OCI-LY1 (cell line): ENCODE results near the gene MYH16.

ENCODE experiments used
- H2AFZ ChIP-seq: fragments of 200-600 bp; sonication (generic), shearing (Covaris generic); 2 replicates; pipeline ENCODE4 v1.6.0; 2014; ENCODE audit warnings: antibody characterized with exemption, mild to moderate bottlenecking, low read length
- H3F3A ChIP-seq: fragments of 200-600 bp; sonication (generic), shearing (Covaris generic); 2 replicates; pipeline ENCODE4 v1.6.0; 2014; ENCODE audit warnings: mild to moderate bottlenecking, antibody characterized with exemption, low read length, moderate library complexity; ENCODE audit not compliant: insufficient read depth
- H3K27ac ChIP-seq: fragments of 200-600 bp; sonication (generic); 2 replicates; pipeline ENCODE4 v1.5.1; 2014; ENCODE audit warnings: low read length, mixed run types, mild to moderate bottlenecking, low read depth; ENCODE audit not compliant: poor library complexity, severe bottlenecking
- H3K27me3 ChIP-seq: fragments of 200-600 bp; sonication (generic); 2 replicates; pipeline ENCODE4 v1.6.0; 2014; ENCODE audit warnings: antibody characterized with exemption, mild to moderate bottlenecking, low read length, moderate library complexity; ENCODE audit not compliant: insufficient read depth
- H3K36me3 ChIP-seq: fragments of 200-600 bp; sonication (generic); 2 replicates; pipeline ENCODE4 v1.6.1; 2014; ENCODE audit warnings: mild to moderate bottlenecking, antibody characterized with exemption, low read length, moderate library complexity, mixed read lengths; ENCODE audit not compliant: insufficient read depth
- H3K4me1 ChIP-seq: fragments of 200-600 bp; sonication (generic); 2 replicates; pipeline ENCODE4 v1.5.1; 2014; ENCODE audit warnings: mild to moderate bottlenecking, low read length, moderate library complexity; ENCODE audit not compliant: insufficient read depth, severe bottlenecking
- H3K4me2 ChIP-seq: fragments of 200-600 bp; sonication (generic), shearing (Covaris generic); 2 replicates; pipeline ENCODE4 v1.6.1; 2014; ENCODE audit warnings: low read length
- H3K4me3 ChIP-seq: fragments of 200-600 bp; sonication (generic); 2 replicates; pipeline ENCODE4 v1.5.1; 2014; ENCODE audit warnings: low read length, low read depth, mild to moderate bottlenecking, mixed read lengths; ENCODE audit not compliant: poor library complexity, severe bottlenecking
- H3K79me2 ChIP-seq: fragments of 200-600 bp; shearing (Covaris generic); 2 replicates; pipeline ENCODE4 v1.6.1; 2016; ENCODE audit warnings: mixed run types, low read length, mixed read lengths; ENCODE audit not compliant: insufficient read depth
- H3K9ac ChIP-seq: fragments of 200-600 bp; sonication (generic), shearing (Covaris generic); 2 replicates; pipeline ENCODE4 v1.6.1; 2014; ENCODE audit warnings: mild to moderate bottlenecking, low read length, mixed read lengths
- H3K9me2 ChIP-seq: fragments of 200-600 bp; sonication (generic), shearing (Covaris generic); 2 replicates; pipeline ENCODE4 v1.6.1; 2014; ENCODE audit warnings: low read depth, mild to moderate bottlenecking, low read length, mixed read lengths
- H3K9me3 ChIP-seq: fragments of 200-600 bp; shearing (Covaris generic); 2 replicates; pipeline ENCODE4 v1.6.1; 2014; ENCODE audit warnings: low read length, mixed read lengths
- H4K20me1 ChIP-seq: fragments of 200-600 bp; sonication (generic), shearing (Covaris generic); 2 replicates; pipeline ENCODE4 v1.6.0; 2016; ENCODE audit warnings: mild to moderate bottlenecking, low read length; ENCODE audit not compliant: insufficient read depth
- EZH2 ChIP-seq: fragments of 200-600 bp; sonication (generic), shearing (Covaris generic); IDR thresholded peaks from 2 replicates; pipeline ENCODE4 v1.8.0; 2017; ENCODE audit warnings: borderline replicate concordance, mixed run types, mild to moderate bottlenecking, antibody characterized with exemption, low read length, moderate library complexity, mixed read lengths
- TF ChIP-seq, protein P1 (sequence below): fragments of 200-600 bp; sonication (generic), shearing (Covaris generic); IDR thresholded peaks from 2 replicates; pipeline ENCODE4 v1.5.1; 2017; ENCODE audit warnings: mild to moderate bottlenecking, antibody characterized with exemption, low read length, moderate library complexity, mixed read lengths

The MYH16 gene

DNA sequence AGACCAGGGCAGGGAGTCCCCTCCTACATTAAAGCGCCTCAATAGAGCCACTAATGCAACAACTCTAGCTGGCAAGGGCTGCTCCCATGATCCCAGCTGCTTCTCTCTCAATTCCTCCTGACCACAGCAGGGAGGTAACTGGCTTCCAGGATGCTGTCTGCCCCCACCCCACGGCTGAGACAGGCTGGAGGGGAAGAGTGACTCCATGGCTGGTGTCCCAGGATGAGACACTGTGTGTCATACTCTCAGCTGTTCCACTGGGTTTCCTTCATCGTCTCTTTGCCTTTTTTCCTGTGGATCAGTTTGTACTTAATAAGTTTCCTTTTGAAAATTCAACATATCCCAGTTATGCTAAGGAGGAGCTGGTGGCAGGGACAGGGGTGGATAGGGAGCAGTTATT lies 27.7 kb upstream of the MYH16 start:
- H3K79me2 ChIP-seq: no peaks in the 10 kb centered on the region
- no peak overlapping the region for H3K9ac ChIP-seq
- no peaks in the 10 kb centered on the region for H3K9me2 ChIP-seq
- no peak overlapping the region for H2AFZ ChIP-seq
- H3K4me1 ChIP-seq: no peaks in the 10 kb centered on the region
- no peaks in the 10 kb centered on the region for H3K36me3 ChIP-seq
- no peak for TF ChIP-seq EZH2
- TF ChIP-seq, protein P1, sequence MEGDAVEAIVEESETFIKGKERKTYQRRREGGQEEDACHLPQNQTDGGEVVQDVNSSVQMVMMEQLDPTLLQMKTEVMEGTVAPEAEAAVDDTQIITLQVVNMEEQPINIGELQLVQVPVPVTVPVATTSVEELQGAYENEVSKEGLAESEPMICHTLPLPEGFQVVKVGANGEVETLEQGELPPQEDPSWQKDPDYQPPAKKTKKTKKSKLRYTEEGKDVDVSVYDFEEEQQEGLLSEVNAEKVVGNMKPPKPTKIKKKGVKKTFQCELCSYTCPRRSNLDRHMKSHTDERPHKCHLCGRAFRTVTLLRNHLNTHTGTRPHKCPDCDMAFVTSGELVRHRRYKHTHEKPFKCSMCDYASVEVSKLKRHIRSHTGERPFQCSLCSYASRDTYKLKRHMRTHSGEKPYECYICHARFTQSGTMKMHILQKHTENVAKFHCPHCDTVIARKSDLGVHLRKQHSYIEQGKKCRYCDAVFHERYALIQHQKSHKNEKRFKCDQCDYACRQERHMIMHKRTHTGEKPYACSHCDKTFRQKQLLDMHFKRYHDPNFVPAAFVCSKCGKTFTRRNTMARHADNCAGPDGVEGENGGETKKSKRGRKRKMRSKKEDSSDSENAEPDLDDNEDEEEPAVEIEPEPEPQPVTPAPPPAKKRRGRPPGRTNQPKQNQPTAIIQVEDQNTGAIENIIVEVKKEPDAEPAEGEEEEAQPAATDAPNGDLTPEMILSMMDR: no peak
- H3K4me3 ChIP-seq: no peak overlapping the region
- no peaks in the 10 kb centered on the region for H3K27me3 ChIP-seq
- H3K4me2 ChIP-seq: no peak overlapping the region
- no peaks in the 10 kb centered on the region for H4K20me1 ChIP-seq
- H3F3A ChIP-seq: no peaks in the 10 kb centered on the region
- no peaks in the 10 kb centered on the region for H3K9me3 ChIP-seq
- no peak overlapping the region for H3K27ac ChIP-seq

DNA sequence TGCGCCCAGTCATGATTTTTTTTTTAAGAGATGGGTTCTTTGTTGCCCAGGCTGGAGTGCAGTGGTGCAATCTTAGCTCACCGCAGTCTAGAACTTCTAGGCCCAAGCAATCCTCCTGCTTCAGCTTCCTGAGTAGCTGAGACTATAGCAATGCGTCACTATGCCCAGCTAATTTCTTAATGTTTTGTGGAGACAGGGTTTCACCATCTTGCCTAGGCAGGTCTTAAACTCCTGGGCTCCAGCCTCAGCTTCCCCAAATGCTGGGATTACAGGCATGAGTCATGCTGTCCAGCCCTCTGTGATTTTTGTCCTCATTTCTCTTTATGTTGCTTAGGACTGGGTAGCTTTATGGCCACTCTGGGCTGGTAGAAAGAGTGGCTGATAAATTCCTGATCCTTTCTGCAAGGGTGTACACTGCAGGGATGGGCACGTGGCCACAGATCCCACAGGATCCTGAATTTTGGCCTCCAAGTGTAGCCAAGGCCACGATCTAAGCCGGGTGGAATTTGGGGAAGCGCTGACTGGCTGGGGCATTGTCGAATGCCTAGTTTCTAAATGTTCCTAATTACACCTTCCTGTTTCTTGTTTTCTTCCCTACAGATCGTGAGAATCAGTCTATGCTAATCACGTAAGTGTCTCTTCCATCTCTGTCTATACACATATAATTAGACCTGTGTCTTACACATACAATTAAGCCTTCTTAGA lies 24.1 kb upstream of the MYH16 start:
- no peaks in the 10 kb centered on the region for H3K36me3 ChIP-seq
- no peaks in the 10 kb centered on the region for H3K9me3 ChIP-seq
- H2AFZ ChIP-seq: no peak overlapping the region
- H4K20me1 ChIP-seq: no peaks in the 10 kb centered on the region
- no peak overlapping the region for H3K9ac ChIP-seq
- no peaks in the 10 kb centered on the region for H3K79me2 ChIP-seq
- no peak overlapping the region for H3K4me2 ChIP-seq
- no peak for TF ChIP-seq EZH2
- TF ChIP-seq, protein P1: no peak
- peaks cover 11% of the 10 kb centered on the region for H3K27me3 ChIP-seq
- no peak overlapping the region for H3K27ac ChIP-seq
- H3F3A ChIP-seq: no peaks in the 10 kb centered on the region
- H3K4me3 ChIP-seq: no peak overlapping the region
- no peaks in the 10 kb centered on the region for H3K4me1 ChIP-seq
- H3K9me2 ChIP-seq: no peaks in the 10 kb centered on the region

DNA sequence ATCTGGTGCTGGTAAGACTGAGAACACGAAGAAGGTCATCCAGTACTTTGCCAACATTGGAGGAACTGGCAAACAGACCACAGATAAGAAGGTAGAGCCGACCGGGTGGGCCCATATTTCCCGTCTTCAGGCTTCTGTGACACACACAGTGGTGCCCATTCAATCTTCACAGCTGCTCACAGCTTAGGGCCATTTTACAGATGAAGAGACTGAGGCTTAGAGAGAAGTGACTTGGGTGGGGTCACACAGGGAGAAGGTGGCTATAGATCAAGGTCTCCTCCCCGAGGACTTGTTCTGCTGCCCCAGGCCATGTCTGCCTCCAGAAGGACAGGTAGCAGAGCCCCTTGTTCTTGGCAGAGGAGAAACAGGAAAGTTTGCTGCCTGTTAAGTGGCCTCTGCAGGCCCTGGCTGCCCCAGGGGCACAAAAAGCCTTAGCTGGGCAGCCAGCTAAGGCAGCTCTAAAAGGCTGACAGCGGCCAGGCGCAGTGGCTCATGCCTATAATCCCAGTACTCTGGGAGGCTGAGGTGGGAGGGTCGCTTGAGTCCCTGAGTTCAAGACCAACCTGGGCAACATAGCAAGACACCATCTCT lies 22.6 kb upstream of the MYH16 start:
- no peak overlapping the region for H3K4me2 ChIP-seq
- no peaks in the 10 kb centered on the region for H3K36me3 ChIP-seq
- H3K79me2 ChIP-seq: no peaks in the 10 kb centered on the region
- H3K27me3 ChIP-seq: peaks cover 11% of the 10 kb centered on the region
- TF ChIP-seq EZH2: no peak
- TF ChIP-seq, protein P1: no peak
- no peaks in the 10 kb centered on the region for H4K20me1 ChIP-seq
- no peaks in the 10 kb centered on the region for H3K9me3 ChIP-seq
- no peaks in the 10 kb centered on the region for H3K4me1 ChIP-seq
- no peak overlapping the region for H3K4me3 ChIP-seq
- H3K9me2 ChIP-seq: no peaks in the 10 kb centered on the region
- H3K27ac ChIP-seq: no peak overlapping the region
- no peaks in the 10 kb centered on the region for H3F3A ChIP-seq
- no peak overlapping the region for H3K9ac ChIP-seq
- no peak overlapping the region for H2AFZ ChIP-seq
